Measurements from ENCODE around the gene B4GAT1.

DNA sequence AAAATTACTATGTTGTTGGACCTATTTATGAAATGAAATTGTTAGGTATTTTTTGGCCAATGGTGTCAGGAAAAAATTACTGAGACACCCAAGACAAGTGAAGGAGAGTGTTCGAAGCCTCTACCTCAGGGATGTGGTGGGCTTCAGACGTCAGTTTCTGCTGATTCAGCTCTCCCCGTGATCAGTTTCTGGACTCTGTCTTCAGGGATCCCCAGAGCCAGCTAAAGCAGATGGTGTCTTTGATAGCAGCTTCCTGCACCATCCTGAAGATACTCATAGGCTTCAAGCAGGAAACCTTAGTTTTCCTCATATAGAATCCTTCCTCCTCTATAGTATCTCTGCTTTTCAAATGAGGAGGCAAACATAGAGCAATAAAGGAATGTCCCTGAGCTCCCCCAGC is 38.0 kb downstream of the B4GAT1 start:
- TF ChIP-seq EP300 (IDR thresholded peaks at IDR 0.05) (no peak), POLR2AphosphoS5 (IDR thresholded peaks at IDR 0.05) (no peak), POLR2A (IDR thresholded peaks at IDR 0.05) (no peak)
- TF ChIP-seq, protein P1, sequence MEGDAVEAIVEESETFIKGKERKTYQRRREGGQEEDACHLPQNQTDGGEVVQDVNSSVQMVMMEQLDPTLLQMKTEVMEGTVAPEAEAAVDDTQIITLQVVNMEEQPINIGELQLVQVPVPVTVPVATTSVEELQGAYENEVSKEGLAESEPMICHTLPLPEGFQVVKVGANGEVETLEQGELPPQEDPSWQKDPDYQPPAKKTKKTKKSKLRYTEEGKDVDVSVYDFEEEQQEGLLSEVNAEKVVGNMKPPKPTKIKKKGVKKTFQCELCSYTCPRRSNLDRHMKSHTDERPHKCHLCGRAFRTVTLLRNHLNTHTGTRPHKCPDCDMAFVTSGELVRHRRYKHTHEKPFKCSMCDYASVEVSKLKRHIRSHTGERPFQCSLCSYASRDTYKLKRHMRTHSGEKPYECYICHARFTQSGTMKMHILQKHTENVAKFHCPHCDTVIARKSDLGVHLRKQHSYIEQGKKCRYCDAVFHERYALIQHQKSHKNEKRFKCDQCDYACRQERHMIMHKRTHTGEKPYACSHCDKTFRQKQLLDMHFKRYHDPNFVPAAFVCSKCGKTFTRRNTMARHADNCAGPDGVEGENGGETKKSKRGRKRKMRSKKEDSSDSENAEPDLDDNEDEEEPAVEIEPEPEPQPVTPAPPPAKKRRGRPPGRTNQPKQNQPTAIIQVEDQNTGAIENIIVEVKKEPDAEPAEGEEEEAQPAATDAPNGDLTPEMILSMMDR (IDR thresholded peaks at IDR 0.05) = no peak

Data from stomach (tissue), 4 donors.